AG10803 (cell line): ENCODE measurements around the gene TBXAS1.
A peak's percentile ranks its signal among the peaks of the same experiment; 100 is the strongest.

Source experiments
- DNase-seq: peaks from one replicate; pipeline ENCODE4 v3.0.0; 2010; ENCODE audit warnings: low read depth
- H3K4me3 ChIP-seq: 2 replicates; pipeline ENCODE4 v1.5.1; 2011; ENCODE audit warnings: mild to moderate bottlenecking, low read length, control low read depth
- CTCF ChIP-seq: conservative IDR thresholded peaks from 2 replicates; pipeline ENCODE4 v1.5.1; 2011; ENCODE audit warnings: mild to moderate bottlenecking, low read length, control low read depth, inconsistent platforms

TBXAS1 gene

GRCh38 chr7:140004672-140005071 lies 175.6 kb downstream of the TBXAS1 start:
- no peak for DNase-seq
- no peak overlapping the region for H3K4me3 ChIP-seq
- TF ChIP-seq CTCF, result no peak

GRCh38 chr7:140005341-140005740 lies 176.3 kb downstream of the TBXAS1 start:
- H3K4me3 ChIP-seq, result no peak overlapping the region
- DNase-seq, result no peak
- no peak for TF ChIP-seq CTCF

GRCh38 chr7:140005754-140006503 lies 176.9 kb downstream of the TBXAS1 start:
- peak; percentile 18 for DNase-seq
- TF ChIP-seq CTCF, result peak; percentile 41

GRCh38 chr7:140006600-140006999 lies 177.5 kb downstream of the TBXAS1 start:
- DNase-seq, result no peak
- no peak overlapping the region for H3K4me3 ChIP-seq
- TF ChIP-seq CTCF, result no peak

More at GRCh38 chr7:140005754-140006503, 176.9 kb downstream of the TBXAS1 start:
- no peak overlapping the region for H3K4me3 ChIP-seq

- no peak for TF ChIP-seq CTCF
- no peak for DNase-seq
- no peak overlapping the region for H3K4me3 ChIP-seq
These were observed 178.1 kb downstream of the TBXAS1 start for GRCh38 chr7:140007051-140007690.

- no peak for TF ChIP-seq CTCF
- H3K4me3 ChIP-seq, result no peak overlapping the region
- no peak for DNase-seq
These were observed 179.9 kb downstream of the TBXAS1 start for GRCh38 chr7:140008755-140009610.
